HUES6 (cell line): ENCODE results near the gene MBNL2.
A peak's percentile ranks its signal among the peaks of the same experiment; 100 is the strongest.
"Not testable (repeated sequence)": the region's sequence is repeated elsewhere in the genome, so short reads cannot be mapped to it uniquely, and the experiment has no call there.

Experiments used
- H3K27ac ChIP-seq: 2 replicates; pipeline ENCODE4 v1.7.0; 2013; ENCODE audit warnings: low read depth, mild to moderate bottlenecking, low read length, inconsistent platforms
- H3K27me3 ChIP-seq: 2 replicates; pipeline ENCODE4 v1.6.1; 2013; ENCODE audit warnings: low read length; ENCODE audit not compliant: control insufficient read depth, insufficient read depth
- H3K36me3 ChIP-seq: 2 replicates; pipeline ENCODE4 v1.6.1; 2013; ENCODE audit warnings: low read length; ENCODE audit not compliant: control insufficient read depth, insufficient read depth
- H3K4me1 ChIP-seq: 2 replicates; pipeline ENCODE4 v1.6.1; 2013; ENCODE audit warnings: low read length; ENCODE audit not compliant: control insufficient read depth, insufficient read depth
- H3K4me3 ChIP-seq: 2 replicates; pipeline ENCODE4 v1.5.1; 2013; ENCODE audit warnings: low read depth, low read length
- H3K9ac ChIP-seq: one replicate; pipeline ENCODE4 v1.6.1; 2013; ENCODE audit warnings: mild to moderate bottlenecking, low read length
- H3K9me3 ChIP-seq: 2 replicates; pipeline ENCODE4 v1.6.1; 2013; ENCODE audit warnings: low read depth, low read length; ENCODE audit not compliant: control insufficient read depth, insufficient read depth

The MBNL2 gene

GRCh38 chr13:97341135-97341534, 119.0 kb downstream of the MBNL2 start:
- no peak overlapping the region for H3K27ac ChIP-seq
- H3K36me3 ChIP-seq = no peaks in the 10 kb centered on the region
- H3K4me1 ChIP-seq = no peaks in the 10 kb centered on the region
- H3K4me3 ChIP-seq = no peak overlapping the region
- H3K9ac ChIP-seq = no peak overlapping the region
- H3K9me3 ChIP-seq = no peaks in the 10 kb centered on the region
- H3K27me3 ChIP-seq = peaks cover under 1% of the 10 kb centered on the region; the same call in 1 of the 2 replicates

GRCh38 chr13:97342136-97342535, 120.0 kb downstream of the MBNL2 start:
- no peak overlapping the region for H3K27ac ChIP-seq

GRCh38 chr13:97342936-97343335, 120.8 kb downstream of the MBNL2 start:
- H3K4me1 ChIP-seq = no peaks in the 10 kb centered on the region
- no peak overlapping the region for H3K4me3 ChIP-seq
- H3K36me3 ChIP-seq = no peaks in the 10 kb centered on the region
- H3K9me3 ChIP-seq = no peaks in the 10 kb centered on the region
- H3K27me3 ChIP-seq = peaks cover 17% of the 10 kb centered on the region
- H3K27ac ChIP-seq = no peak overlapping the region
- H3K9ac ChIP-seq = no peak overlapping the region

More at GRCh38 chr13:97342136-97342535, 120.0 kb downstream of the MBNL2 start:
- H3K4me1 ChIP-seq = no peaks in the 10 kb centered on the region
- no peaks in the 10 kb centered on the region for H3K36me3 ChIP-seq
- H3K27me3 ChIP-seq = peaks cover 10% of the 10 kb centered on the region
- no peaks in the 10 kb centered on the region for H3K9me3 ChIP-seq
- no peak overlapping the region for H3K4me3 ChIP-seq
- no peak overlapping the region for H3K9ac ChIP-seq

- Histone ChIP-seq H3K9me3 (no peaks in the 10 kb centered on the region), H3K9ac (no peak overlapping the region), H3K27me3 (peaks cover 25% of the 10 kb centered on the region), H3K36me3 (no peaks in the 10 kb centered on the region), H3K4me1 (no peaks in the 10 kb centered on the region), H3K4me3 (no peak overlapping the region), H3K27ac (no peak overlapping the region)
These were observed 122.4 kb downstream of the MBNL2 start for GRCh38 chr13:97344265-97345175.

DNA sequence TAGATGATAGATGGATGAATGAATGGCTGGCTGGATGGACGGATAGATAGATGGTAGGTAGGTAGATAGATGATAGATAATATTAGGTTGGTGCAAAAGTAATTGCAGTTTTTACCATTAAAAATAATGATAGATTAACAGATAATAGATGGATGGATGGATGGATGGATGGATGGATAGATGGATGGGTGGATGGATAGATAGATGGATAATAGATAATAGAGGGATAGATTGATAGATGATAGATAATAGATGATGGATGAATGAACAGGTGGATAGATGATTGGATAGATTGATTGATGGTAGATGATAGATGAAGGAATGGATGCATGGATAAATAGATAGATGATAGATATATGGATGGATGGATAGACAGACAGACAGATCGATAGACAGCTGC, 124.0 kb downstream of the MBNL2 start:
- Histone ChIP-seq H3K36me3 (no peaks in the 10 kb centered on the region), H3K4me3 (no peak overlapping the region), H3K9ac (no peak overlapping the region), H3K4me1 (no peaks in the 10 kb centered on the region), H3K9me3 (peaks cover 4% of the 10 kb centered on the region; the same call in 1 of the 2 replicates), H3K27me3 (peaks cover 25% of the 10 kb centered on the region), H3K27ac (no peak overlapping the region)

GRCh38 chr13:97346561-97347254, 124.6 kb downstream of the MBNL2 start:
- Histone ChIP-seq H3K27ac (no peak overlapping the region), H3K4me1 (no peaks in the 10 kb centered on the region), H3K4me3 (peak overlapping the region; percentile 43), H3K9me3 (peaks cover 5% of the 10 kb centered on the region; the same call in 1 of the 2 replicates), H3K36me3 (no peaks in the 10 kb centered on the region), H3K9ac (no peak overlapping the region), H3K27me3 (peaks cover 25% of the 10 kb centered on the region)

DNA sequence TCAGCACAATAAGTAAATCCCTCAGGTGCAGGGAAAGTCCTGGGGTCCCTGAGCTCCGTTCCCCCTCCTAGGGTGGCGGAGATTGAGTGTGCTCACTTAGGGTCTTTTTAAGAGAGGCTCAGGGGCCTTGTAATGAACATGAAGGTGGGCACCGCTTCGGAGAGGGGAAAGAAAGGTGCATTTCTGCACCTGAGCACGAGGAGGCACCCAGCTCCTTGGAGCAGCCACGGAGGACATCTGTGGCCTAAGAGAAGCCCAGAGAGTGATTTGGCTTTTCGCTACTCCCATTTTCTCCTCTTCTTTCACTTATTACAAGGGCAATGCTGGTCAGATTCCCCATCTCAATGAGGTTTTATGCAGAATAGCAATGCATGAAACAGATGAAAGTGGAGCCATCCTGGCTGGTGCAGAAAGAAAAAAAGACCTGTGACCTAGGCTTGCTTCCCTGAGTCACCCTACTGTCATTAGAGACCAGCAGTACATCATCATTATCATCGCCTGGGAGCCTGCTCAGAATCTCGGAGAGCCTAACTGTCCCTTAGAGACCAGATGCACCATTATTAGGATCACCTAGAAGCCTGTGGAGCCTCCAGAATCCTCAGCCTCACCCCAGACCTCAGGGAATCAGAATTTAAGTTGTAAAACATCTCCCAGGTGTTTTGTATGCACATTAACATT, 125.3 kb downstream of the MBNL2 start:
- Histone ChIP-seq H3K9ac (no peak overlapping the region), H3K27me3 (peaks cover 25% of the 10 kb centered on the region), H3K4me1 (no peaks in the 10 kb centered on the region), H3K4me3 (peak overlapping the region; percentile 43), H3K36me3 (no peaks in the 10 kb centered on the region), H3K9me3 (peaks cover 5% of the 10 kb centered on the region; the same call in 1 of the 2 replicates), H3K27ac (no peak overlapping the region)

DNA sequence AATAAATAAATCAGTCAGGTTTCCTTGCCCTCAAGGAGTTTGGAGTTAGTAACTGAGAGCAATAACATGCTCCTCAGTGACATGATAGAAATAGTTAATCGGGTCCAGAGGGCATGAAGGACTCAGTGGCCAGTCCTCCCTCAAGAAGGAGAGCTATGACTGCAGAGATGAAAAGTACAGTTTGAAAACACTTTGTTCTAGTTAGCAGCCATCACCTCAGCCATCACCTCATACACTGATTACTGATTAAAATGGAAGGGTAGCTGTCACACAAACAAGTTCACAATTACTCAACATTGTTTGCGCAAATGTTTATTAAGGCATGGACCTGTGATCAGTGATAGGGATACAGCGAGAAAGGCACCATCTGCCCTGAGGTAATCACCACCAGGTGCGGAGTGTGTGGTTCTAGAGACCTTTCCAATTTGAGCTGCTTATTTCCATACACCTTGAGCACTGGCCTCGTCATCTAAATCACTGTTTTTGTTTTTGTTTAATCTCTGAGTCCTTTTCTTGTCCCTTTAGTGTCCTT, 126.5 kb downstream of the MBNL2 start:
- Histone ChIP-seq H3K9ac (no peak overlapping the region), H3K36me3 (no peaks in the 10 kb centered on the region), H3K27me3 (peaks cover 25% of the 10 kb centered on the region), H3K4me3 (no peak overlapping the region), H3K27ac (no peak overlapping the region), H3K9me3 (peaks cover 5% of the 10 kb centered on the region; the same call in 1 of the 2 replicates), H3K4me1 (no peaks in the 10 kb centered on the region)

DNA sequence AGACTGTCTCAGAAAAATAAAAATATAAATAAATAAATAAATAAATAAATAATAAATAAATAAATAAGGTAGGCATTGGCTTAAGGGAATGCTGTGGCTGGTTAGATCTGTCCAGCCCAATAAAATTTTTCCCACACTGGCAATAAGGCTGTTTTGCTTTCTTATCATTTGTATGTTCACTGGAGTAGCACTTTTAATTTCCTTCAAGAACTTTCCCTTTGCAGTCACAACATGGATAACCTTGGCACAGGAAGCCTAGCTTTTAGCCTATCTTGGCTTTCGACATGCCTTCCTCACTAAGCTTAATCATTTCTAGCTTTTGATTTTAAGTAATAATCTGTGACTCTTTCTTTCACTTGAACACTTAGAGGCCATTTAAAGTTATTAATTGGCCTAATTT, 129.9 kb downstream of the MBNL2 start:
- not testable (repeated sequence) for H3K4me1 ChIP-seq, H3K36me3 ChIP-seq, H3K9ac ChIP-seq, H3K4me3 ChIP-seq, H3K27ac ChIP-seq, H3K9me3 ChIP-seq
- H3K27me3 ChIP-seq = peaks cover 15% of the 10 kb centered on the region

DNA sequence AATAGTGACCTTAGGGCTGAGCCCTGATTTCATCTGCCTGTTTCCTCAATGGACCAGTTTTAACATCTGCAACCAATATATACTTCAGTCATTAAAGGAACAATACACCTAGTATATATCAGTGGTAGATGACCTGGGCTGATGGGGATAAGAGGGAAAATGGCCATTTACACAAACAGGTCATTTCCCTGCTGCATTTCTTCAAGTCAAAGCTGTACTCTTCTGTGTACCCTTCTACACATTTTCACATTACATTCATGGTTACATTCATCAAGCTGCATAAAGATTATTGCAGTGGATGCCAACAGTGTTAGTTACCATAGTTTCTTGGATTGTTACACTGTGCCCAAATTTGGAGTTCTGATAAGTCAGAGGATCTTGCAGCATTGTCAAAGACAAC, 130.7 kb downstream of the MBNL2 start:
- Histone ChIP-seq H3K36me3 (no peaks in the 10 kb centered on the region), H3K9ac (no peak overlapping the region), H3K4me1 (no peaks in the 10 kb centered on the region), H3K4me3 (no peak overlapping the region), H3K9me3 (peaks cover 5% of the 10 kb centered on the region; the same call in 1 of the 2 replicates), H3K27ac (no peak overlapping the region), H3K27me3 (peaks cover 7% of the 10 kb centered on the region; the same call in 1 of the 2 replicates)
